Sciatic nerve (tissue), 2 donors: ENCODE measurements around the gene HSBP1L1. TPM values are rescaled to one million over a fixed set of nuclear protein-coding genes. Genes with fewer than 3 reads are reported as not detected.
A peak's percentile ranks its signal among the peaks of the same experiment; 100 is the strongest.

Source experiments
- ATAC-seq: fragments of 200-7000 bp; cut with Tn5 transposase; one replicate; pipeline ENCODE4 v1.9.1; 2020; ENCODE audit warnings: mild to moderate bottlenecking, moderate library complexity
- DNase-seq: peaks from one replicate; pipeline ENCODE4 v3.0.0-alpha.2; 2020; ENCODE audit warnings: low spot score
- intact Hi-C: fragments of 100-400 bp; cut with DNase I; formaldehyde crosslinking; loops from one replicate; pipeline ENCODE4 v1.14.2; 2022
- total RNA-seq: library from RNA; stranded (reverse); fragmentation: NEBNext Ultra II Directional; extraction: Animal tissue kit (Norgen Biotek cat#: 25700); gene quantifications from one replicate; pipeline ENCODE4 v1.2.1, GENCODE V29; 2021
- donor health status: DM: no; HTN: no; CAD: no.
- donor health status: DM: no; HTN: no; CAD: no.

The HSBP1L1 gene
- total RNA-seq, 1 donor from 2014 or later = 16.9 TPM

DNA sequence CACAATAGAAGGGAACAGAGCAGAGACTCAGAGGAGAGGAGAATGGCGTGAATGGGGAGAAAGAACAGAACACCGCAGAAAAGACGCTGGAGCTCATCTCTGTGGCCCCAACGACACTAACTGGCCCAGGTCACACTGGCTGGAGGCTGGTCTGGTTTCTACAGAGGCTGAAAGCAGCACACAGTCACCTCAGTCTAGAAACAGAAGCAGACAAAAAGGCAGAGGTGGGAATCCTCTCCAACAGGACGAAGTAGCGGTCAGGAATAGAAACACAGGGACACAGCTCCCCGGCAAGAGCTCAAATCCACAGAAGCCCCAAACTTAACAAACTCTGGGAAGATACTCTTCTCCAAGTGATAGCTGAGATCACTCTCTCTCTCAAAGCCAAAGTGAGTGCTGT lies 22.2 kb upstream of the HSBP1L1 start:
- no peak for ATAC-seq
- intact Hi-C loops = no loop called here
- no peak for DNase-seq

DNA sequence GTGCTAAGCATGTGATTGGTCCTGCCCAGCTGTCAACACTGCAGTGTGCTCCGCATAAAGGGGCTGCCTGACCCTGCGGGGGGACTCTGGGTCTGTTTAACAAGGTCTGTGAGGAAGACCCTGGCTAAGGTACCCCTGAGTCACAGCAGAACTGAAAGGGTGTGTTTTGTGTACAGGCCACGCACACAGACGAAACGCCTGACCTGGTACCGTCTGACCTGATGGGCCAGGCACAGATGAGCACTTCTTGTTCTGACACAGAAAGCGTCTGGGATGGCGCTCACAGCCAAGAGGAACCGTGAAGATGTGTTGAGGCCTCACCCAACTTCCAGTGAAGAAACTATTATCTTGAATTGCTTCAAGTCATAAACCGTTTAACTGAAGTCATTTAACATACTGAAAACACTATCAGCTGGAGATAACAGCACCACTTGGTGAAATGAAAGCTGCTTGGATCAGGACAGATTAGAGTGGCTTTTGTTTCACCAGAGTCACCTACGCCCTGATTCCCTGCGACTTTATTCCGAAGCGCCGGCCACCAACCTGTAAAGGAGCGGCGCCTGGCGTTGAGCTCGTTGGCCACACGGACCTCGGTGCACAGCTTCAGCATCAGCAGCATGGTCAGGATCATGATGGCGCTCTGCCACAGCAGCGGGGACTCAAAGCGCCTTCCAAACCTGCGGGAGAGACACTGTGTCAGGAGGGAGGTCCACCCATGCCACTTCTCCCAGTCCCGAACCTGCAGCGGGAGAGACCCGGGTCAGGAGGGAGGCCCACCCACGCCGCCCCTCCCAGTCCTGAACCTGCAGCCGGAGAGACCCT lies 21.4 kb upstream of the HSBP1L1 start:
- ATAC-seq (peak; percentile 55), DNase-seq (peak; percentile 51)
- intact Hi-C loops = no loop called here

DNA sequence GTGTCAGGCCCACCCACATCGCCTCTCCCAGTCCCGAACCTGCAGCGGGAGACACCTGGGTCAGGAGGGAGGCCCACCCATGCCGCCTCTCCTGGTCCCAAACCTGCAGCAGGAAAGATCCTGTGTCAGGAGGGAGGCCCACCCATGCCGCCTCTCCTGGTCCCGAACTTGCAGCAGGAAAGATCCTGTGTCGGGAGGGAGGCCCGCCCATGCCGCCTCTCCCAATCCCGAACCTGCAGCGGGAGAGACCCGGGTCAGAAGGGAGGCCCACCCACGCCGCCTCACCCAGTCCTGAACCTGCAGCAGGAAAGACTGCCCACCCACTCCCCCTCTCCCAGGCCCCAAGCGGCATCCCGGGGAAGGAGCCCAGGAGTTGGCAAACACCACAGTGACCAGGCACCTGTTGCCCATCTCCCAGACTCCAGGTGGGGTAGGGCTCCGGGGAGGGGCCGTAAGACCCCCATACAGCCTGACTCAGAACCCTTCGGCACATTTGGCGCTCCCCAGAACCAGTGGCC lies 20.8 kb upstream of the HSBP1L1 start:
- DNase-seq (peak; percentile 54), ATAC-seq (no peak)
- intact Hi-C loops = no loop called here

DNA sequence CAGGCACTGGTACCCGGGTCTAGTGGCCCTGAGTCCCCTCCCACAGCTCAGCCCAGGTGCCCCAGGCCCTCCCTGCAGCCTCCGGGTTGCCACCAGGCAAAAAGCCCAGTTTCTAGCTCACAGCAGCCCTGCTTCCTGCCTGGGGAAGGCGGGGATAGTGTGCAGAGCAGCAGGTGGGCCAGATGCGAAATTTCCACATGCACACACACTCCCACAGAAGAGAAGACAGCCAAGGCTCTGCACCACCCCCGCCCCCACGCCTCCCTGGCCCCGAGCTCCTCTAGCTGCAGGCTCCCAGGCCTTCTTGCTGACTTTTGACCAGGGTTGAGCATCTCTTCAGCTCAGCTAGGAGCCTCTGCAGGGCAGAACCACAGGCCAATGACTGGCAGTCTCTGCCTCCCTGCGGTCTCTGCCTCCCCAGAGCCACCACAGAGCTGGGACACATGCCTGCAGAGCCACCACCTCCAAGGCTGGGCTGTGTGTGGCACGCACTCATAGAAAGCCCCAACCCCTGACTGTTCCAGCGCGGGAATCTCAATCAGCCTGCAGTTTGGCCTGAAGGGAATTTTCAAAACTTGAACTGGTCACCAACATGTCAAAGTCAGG lies 20.2 kb upstream of the HSBP1L1 start:
- DNase-seq = peak; percentile 53
- intact Hi-C loops = no loop called here
- peak; percentile 20 for ATAC-seq

DNA sequence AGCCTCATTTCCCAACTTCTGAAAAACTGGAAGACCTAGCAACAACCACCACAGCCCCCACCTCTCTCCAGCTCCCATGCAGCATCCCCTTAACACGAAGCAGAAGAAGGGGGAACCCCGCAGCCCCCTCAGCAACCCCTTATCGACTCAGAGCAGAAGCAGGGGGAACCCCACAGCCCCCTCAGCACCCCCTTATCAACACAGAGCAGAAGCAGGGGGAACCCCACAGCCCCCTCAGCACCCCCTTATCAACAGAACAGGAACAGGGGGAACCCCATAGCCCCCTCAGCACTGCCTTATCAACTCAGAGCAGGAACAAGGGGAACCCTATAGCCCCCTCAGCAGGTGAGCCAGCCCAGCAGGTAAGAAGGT lies 19.7 kb upstream of the HSBP1L1 start:
- ATAC-seq = no peak
- peak; percentile 46 for DNase-seq
- intact Hi-C loops = no loop called here

DNA sequence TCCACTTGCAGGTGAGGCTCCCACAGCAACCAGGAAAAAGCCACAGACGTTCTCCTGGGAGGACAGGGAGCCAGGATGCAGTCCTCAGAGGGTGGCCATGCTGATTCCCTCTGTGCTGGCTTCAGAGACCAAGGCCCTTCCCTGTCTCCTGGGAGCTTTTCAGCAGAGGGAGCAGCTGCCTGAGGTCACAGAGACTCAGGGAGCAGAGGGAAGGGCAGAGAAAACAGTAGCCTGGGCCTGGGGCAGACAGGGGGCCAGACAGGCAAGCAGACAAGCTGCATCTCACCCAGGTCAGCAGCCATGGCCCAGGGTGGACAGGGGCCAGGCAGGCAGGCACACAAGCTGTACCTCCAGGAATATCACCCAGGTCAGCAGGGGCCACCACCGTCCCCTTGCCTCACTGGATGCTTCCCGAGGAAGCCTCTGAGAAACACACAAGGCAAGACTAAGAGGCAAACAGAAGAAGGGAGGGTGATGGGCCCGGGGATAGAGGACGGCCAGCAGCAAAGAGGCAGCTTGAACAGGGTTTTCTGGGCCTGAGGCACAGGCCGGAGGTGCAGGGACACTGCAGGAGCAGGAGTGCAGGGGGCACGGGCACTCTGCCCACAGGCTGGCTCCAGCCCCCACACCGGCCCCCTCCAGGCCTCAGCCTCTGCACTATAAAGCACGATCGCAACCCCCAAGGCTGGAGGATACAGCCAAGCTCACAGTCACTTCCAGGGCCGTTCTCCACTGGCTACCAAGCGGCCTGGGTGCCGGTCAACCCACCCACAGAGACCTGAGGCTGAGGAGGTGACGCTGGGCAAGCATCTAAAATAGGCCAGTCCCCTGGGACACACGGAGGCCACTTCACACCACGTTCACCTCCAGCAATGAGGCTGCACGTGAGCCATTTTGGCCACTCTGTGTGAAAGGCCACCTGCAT lies 19.1 kb upstream of the HSBP1L1 start:
- ATAC-seq (no peak), DNase-seq (peak; percentile 40)
- intact Hi-C loops = no loop called here

DNA sequence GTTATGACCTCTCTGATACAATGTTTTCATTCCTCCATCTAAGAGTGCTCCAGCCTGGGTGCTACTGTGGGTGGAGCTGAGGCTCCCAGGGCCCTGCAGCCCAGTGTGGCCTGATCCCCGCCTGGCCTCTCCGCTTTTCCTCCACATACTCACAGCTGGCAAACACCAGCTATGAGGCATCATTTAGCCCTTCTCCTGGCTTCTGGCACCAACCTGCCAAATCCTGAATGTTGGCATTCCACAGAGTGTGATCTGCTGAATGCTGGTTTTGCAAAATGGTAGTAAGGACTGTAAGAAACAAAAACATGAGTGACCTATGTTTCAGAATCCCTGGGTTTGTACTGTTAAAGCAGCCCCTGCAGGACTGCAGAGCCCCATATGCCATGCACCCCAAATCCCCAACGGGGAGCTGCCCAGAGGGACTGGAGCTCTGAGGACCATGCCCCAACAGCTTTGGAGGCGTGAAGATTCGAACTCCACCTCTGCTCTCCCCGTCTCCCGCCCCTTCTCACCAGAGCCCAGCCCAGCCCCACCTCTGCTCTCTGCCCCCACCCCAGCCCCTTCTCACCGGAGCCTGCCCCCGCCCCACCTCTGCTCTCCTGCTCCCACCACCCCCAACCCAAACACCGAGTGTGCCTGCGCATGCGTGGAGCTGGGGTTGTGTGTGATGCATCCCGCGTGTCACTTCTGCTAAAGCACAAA lies 17.2 kb upstream of the HSBP1L1 start:
- ATAC-seq = no peak
- intact Hi-C loops = no loop called here
- DNase-seq = peak; percentile 52

DNA sequence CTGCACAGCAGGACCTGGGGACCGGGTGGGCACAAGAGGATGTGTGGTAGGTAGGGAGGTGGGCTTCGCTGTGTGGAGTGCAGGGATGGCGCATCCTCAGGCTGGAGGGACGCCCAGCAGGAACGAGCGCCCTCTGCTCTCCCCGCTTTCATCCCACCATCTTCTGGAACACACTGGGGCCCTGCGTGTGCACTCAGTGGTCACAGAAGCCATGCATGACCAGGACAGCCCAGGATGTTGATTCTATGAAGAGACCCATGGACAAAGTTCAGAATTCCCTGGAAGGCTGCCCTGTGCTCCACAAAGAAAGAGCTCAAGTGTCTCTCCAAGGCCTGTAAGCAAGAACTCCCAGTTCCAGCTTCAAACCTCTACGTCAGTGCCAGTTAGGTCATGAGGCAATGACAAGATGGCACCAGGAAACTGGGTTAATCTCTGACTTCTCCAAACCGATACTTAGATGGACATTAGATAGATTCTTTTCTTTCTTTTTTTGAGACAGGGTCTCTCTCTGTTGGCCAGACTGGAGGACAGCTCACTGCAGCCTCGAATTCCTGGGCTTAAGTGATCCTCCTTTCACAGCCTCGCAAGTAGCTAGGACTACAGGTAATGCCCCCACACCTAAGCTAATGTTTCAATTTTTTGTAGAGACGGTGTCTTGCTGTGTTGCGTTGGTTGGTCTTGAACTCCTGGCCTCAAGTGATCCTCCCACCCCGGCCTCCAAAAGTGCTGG lies 16.4 kb upstream of the HSBP1L1 start:
- intact Hi-C loops = no loop called here
- ATAC-seq (no peak), DNase-seq (peak; percentile 52)

DNA sequence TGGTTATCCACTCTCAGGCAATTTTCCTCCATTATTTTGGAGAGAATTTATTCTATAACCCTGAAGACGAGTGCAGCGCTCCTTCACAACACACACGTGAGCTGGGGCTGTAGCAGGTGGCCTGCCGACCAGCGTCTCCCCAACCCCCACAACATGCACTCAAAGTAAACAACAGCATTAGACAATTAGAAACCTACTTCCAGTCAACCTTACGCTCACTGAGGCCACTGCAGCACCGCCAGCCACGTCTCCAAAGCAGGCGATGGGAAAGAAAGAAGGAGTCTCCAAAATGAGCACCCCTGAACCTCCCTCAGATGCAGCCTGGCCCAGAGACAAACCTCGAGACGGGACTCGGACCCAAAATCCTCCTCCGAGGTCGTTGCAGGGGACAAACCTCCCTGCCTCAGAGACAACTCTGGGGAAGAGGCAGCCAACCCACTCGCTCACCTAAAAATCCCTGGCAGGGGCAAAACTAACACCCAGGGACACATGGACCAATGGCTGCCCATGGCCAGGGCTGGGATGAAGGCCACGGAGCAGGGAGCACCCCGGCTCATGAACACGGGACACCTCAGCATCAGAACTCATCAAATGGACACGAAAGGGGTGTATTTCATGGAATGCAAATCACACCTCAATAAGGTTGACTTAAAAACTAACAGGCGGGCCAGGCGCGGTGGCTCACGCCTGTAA lies 15.6 kb upstream of the HSBP1L1 start:
- peak; percentile 52 for DNase-seq

DNA sequence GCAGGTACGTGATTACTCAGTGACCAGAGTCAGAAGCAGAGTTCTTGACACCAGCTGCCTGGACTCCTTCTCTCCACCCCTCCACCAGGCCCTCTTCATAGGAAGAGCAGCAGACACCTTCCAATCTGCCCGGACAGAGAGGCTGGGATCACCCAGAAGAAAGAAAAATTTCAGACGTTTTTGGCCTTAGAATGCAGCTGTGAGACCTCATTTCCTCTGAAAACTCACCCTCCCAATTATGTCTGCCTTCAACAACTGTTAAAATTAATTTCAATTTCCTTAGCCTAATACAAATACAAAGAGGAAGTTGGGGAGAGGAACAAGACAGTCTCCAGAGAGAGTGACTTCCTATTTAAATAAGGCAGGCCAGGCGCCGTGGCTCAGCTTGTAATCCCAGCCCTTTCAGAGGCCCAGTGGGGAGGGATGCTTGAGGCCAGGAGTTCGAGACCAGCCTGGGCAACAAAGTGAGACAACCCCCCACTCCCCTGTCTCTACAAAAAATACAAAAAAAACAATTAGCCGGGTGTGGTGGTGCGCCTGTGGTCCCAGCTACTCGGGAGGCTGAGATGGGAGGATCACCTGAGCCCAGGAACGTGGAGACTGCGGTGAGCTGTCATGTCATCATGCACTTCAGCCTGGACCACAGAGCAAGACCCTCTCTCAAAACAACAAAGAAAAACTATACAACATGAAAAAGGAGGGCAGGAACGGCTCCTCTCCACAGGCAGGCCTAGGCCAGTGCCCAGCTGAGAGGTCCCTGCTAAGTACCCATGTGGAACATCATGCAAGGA lies 14.6 kb upstream of the HSBP1L1 start:
- intact Hi-C loops = no loop called here
- DNase-seq = peak; percentile 62

More for the DNA sequence above, 15.6 kb upstream of the HSBP1L1 start:
- intact Hi-C loops = no loop called here
- ATAC-seq = no peak

DNA sequence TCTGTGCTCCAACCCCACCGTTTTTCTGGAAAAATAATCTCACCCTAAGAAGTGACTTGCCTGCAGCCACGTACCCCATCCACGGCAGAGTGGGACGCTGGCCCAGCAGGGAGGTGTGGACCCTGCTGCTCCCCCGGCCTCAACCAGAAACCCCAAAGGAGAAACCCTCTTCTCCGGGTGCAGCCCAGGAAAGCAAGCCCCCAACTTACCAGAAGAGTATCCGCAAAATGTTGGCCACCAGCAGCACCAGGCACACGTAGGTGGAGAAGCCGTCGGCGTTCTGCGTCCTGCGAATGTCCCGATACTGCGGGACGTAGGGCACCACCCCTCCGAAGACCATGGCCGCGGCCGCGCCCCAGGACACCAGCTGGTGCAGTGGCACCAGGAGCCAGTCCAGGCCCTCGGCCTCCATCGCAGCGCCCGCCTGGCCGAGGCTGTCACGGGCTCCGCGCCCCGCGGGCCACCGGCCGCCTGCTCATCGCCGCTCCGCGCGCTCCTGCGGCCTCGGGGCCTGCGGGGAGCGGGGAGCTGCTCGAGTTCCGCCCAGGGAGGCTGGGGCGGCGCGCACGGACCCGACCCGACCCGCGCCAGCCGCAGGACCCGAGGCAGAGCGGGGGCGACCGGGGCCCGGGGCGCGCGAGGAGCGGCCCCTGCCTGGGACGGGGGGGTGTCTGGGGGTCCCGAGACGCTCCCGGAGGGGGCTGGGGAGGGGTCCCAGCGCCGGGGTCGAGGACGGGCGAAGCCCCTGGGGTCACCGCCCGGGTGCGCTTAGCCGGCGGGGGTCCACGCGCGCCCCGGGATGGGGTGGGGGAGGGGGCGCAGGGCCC lies 13.7 kb upstream of the HSBP1L1 start:
- DNase-seq (peak; percentile 69), ATAC-seq (peak; percentile 16)
- intact Hi-C loops = no loop called here

More for the DNA sequence above, 14.6 kb upstream of the HSBP1L1 start:
- no peak for ATAC-seq

DNA sequence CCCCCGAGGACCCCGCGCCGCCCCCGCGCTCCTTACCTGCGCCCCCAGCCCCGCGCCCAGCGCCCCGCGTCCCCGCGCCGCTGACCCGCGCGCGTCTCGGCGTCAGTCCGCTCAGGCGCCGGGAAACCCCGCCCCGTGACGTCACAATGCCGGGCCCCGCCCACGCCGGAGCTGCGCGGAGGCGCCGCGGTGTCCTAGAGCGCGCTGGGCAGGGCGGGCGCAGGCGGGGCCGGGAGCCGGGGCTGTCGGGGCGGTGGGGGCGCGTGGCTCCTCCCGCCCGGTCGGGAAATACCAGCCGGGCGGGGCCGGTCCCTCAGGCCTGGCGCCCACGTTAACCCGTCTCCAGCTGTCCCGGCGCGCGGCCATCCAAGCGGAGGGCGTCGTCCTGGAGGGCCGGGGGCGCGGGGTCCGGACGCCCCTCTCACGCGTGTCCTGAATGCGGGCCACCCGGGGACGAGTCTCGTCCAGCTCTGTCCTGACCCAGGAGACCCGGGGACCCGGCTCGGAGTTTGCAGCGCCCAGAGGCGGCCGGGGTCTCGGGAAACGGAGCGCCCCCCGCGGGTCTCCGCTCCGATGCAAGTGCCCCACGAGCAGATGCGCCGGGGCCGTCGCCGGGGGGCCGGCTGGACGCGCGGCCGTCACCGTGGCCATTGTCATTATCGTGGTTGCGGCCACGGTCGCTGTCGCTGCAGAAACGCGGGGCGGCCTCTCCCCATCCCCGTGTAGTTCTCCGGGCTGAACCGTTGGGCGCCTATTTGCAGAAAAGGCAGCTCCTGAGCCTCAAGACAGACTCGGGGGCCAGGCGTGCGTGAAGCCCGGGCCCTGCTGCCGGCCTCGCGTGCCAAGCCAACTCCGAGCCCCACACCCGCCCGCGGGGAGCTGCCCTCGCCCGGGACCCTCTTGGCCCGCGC lies 12.6 kb upstream of the HSBP1L1 start, which contains the start of gene SLC66A2:
Gene SLC66A2 (minus strand): TSS at position 109 of the 911 bp plus-strand sequence. CDS start 727 bp downstream, outside the sequence.
- intact Hi-C loops = no loop called here
- peak; percentile 98 for DNase-seq
- peak; percentile 89 for ATAC-seq

DNA sequence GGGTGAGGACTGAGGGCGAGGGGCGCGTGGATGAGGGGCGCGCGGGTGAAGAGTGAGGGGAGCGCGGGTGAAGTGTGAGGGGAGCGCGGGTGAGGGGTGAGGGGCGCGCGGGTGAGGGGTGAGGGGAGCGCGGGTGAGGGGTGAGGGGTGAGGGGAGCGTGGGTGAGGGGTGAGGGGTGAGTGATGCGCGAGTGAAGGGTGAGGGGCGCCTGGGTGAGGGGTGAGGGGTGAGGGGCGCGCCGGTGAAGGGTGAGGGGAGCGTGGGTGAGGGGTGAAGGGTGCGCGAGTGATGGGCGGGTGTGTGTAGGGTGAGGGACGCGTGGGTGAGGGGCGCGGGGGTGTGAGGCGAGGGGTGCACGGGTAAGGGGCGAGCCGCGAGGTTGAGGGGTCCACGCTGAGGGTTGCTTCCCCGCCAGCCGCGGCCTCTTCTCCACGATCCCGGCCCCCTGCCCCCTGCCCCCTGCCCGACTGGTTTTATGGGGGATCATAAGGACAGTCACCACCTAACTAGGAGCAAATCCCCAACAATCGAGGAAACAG lies 11.9 kb upstream of the HSBP1L1 start:
- DNase-seq (peak; percentile 62), ATAC-seq (peak; percentile 7)
- intact Hi-C loops = no loop called here

DNA sequence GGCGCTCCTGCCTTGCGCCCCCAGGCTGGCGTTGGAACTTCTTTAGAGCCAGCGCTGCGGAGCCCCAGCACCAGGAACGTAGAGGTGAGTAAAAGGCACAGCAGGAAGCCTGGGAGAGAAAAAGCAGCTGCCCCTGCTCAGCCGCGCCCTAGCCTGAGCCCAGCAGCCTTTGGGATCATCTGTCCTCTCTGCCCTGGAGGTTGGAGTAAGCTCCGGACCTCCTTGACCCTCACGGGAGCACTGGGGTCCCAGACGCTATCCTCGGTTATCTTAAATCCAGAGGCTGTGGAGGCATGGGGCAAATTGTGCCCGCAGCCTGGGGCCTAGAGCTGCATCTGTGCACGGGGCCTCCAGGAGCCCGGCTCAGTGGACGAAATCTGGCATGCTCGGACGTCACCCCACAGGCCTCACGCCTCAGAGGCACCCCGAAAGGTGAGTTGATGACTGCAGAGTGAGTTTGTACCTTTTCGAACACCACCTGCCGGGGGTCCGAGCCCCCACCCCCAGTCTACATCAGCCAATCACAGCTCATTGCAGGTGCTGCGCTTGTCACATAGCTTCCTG lies 11.4 kb upstream of the HSBP1L1 start:
- ATAC-seq (no peak), DNase-seq (peak; percentile 54)
- intact Hi-C loops = no loop called here
